Upper lobe of left lung (tissue), 6 donors: ENCODE data around the gene DYDC1. TPM values are rescaled to one million over a fixed set of nuclear protein-coding genes. Genes with fewer than 3 reads are reported as not detected.

Experiments
- ATAC-seq, 2 donors: fragments of 200-7000 bp; cut with Tn5 transposase; one replicate each; pipeline ENCODE4 v1.9.1; 2022; ENCODE audit warnings: mild to moderate bottlenecking in 2 of 2, moderate library complexity in 2 of 2; ENCODE audit not compliant: low FRiP score in 2 of 2
- DNase-seq, 2 donors: peaks; one replicate each; pipeline ENCODE4 v3.0.0-alpha.2; 2019 to 2020
- H3K27ac ChIP-seq, 4 donors: fragments of 200-600 bp; sonication (generic); one replicate each; pipeline ENCODE4 v1.5.1; 2016 to 2019
- H3K27me3 ChIP-seq, 4 donors: fragments of 200-600 bp; sonication (generic); one replicate each; pipeline ENCODE4 v1.5.1; 2017 to 2019
- H3K36me3 ChIP-seq, 4 donors: fragments of 200-600 bp; sonication (generic); one replicate each; pipeline ENCODE4 v1.5.1; 2016 to 2019
- H3K4me1 ChIP-seq, 4 donors: fragments of 200-600 bp; sonication (generic); one replicate each; pipeline ENCODE4 v1.5.1; 2018 to 2019
- H3K4me3 ChIP-seq, 4 donors: fragments of 200-600 bp; sonication (generic); one replicate each; pipeline ENCODE4 v1.5.1; 2017 to 2019; ENCODE audit warnings: mild to moderate bottlenecking in 2 of 4, moderate library complexity in 1 of 4
- H3K9me3 ChIP-seq, 4 donors: fragments of 200-600 bp; sonication (generic); one replicate each; pipeline ENCODE4 v1.5.1; 2018 to 2019
- EP300 ChIP-seq, 4 donors: sonication (generic); formaldehyde crosslinking; IDR thresholded peaks; one replicate each; pipeline ENCODE4 v1.5.1; 2017; ENCODE audit warnings: antibody characterized with exemption in 4 of 4, control low read depth in 2 of 4
- POLR2A ChIP-seq, 4 donors: fragments of 450-650 bp; IDR thresholded peaks; one replicate each; pipeline ENCODE4 v1.5.1; 2016 to 2017; ENCODE audit warnings: antibody characterized with exemption in 4 of 4, mild to moderate bottlenecking in 2 of 4
- POLR2AphosphoS5 ChIP-seq, 2 donors: sonication (generic); formaldehyde crosslinking; IDR thresholded peaks; one replicate each; pipeline ENCODE4 v1.5.1; 2017; ENCODE audit warnings: antibody characterized with exemption in 2 of 2
- WGBS, 2 donors: methylation state at CpG; one replicate each; pipeline ENCODE4 v1.1.5; 2017 to 2018; 5-methylcytosine and 5-hydroxymethylcytosine counted together
- total RNA-seq, 6 donors: library from RNA; depleted of rRNA in 4 of 6; stranded (reverse); fragments of >200 nt in 4 of 6; gene quantifications; one replicate each; pipeline versions ENCODE4 v1.1.0 to v1.2.1, GENCODE V29; 2016 to 2021
- TF ChIP-seq, protein P1 (sequence below), 6 experiments: fragments of 450-650 bp in 4 of 6; fragments of 200-600 bp in 2 of 6; sonication (generic) in 2 of 6; IDR thresholded peaks; one replicate each; pipeline ENCODE4 v1.5.1; 2016 to 2019; ENCODE audit warnings: antibody characterized with exemption in 6 of 6
- donor health status: DM: no; HTN: no; CAD: no; lungs with moderate emphysema.
- donor health status: DM: no; HTN: yes; CAD: no; lungs with severe emphysema.

DYDC1 gene
- total RNA-seq, 6 donors from 2014 or later, result 0.71 to 8.7 TPM; not detected in 4

DNA sequence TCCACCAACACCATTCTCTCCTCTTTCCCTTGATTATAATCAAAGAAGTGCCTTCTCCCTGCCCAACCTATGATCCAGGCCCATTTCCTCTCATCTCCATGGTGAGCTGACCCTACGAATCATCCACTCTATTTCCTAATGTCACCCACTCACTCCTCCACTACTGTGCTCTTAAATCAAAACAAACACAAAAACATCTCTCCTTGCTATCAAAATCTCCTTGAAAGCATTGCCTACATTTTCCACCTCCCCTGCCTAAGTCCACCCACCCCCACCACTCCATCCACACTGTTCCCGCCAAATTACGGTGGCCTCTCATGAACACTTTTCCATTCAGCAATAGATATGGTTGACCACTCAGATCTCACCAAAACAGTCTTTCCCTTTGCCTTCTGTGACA is 5.3 kb downstream of the DYDC1 start:
- H3K9me3 ChIP-seq, result no peaks in the 10 kb centered on the region
- no peak for DNase-seq
- H3K4me3 ChIP-seq, result no peak overlapping the region
- WGBS, 2 donors, result 85 to 91% methylated on average over 3 of the region's 3 CpGs
- H3K27me3 ChIP-seq, result peaks cover 0 to 2% (median 0%) of the 10 kb centered on the region in 4 donors
- no peak overlapping the region for H3K27ac ChIP-seq
- no peak for ATAC-seq
- H3K36me3 ChIP-seq, result no peaks in the 10 kb centered on the region
- TF ChIP-seq, protein P1, sequence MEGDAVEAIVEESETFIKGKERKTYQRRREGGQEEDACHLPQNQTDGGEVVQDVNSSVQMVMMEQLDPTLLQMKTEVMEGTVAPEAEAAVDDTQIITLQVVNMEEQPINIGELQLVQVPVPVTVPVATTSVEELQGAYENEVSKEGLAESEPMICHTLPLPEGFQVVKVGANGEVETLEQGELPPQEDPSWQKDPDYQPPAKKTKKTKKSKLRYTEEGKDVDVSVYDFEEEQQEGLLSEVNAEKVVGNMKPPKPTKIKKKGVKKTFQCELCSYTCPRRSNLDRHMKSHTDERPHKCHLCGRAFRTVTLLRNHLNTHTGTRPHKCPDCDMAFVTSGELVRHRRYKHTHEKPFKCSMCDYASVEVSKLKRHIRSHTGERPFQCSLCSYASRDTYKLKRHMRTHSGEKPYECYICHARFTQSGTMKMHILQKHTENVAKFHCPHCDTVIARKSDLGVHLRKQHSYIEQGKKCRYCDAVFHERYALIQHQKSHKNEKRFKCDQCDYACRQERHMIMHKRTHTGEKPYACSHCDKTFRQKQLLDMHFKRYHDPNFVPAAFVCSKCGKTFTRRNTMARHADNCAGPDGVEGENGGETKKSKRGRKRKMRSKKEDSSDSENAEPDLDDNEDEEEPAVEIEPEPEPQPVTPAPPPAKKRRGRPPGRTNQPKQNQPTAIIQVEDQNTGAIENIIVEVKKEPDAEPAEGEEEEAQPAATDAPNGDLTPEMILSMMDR (IDR thresholded peaks at IDR 0.05), result no peak
- TF ChIP-seq POLR2AphosphoS5 (IDR thresholded peaks at IDR 0.05) (no peak), POLR2A (IDR thresholded peaks at IDR 0.05) (no peak), EP300 (IDR thresholded peaks at IDR 0.05) (no peak)
- peaks cover under 1 to 1% (median 1%) of the 10 kb centered on the region in 4 donors for H3K4me1 ChIP-seq

DNA sequence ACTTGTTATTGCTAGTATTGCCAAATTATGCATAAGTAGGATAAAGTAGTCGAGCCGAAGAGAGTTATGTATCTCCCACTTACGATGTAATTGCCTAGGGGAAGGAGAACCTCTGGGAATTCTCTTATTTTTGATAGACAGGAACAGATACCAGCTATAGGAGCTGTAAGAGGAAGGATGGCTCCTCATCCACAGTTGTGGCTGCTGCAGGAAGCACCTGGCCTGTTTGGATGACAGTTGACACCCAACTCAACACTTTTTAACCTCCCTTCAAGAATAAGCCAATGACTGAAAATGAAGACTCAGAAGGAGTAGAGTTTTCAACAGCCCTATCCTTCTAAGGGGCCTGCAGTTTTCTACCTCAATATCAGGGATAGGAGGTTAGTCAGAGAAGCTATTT is 6.3 kb downstream of the DYDC1 start:
- TF ChIP-seq, protein P1 (IDR thresholded peaks at IDR 0.05), result no peak
- no peak overlapping the region for H3K27ac ChIP-seq
- no peak for DNase-seq
- ATAC-seq, result no peak
- WGBS, 2 donors, result 78 to 85% methylated on average over 3 of the region's 3 CpGs
- H3K4me3 ChIP-seq, result no peak overlapping the region
- no peaks in the 10 kb centered on the region for H3K4me1 ChIP-seq
- H3K36me3 ChIP-seq, result no peaks in the 10 kb centered on the region
- H3K27me3 ChIP-seq, result no peaks in the 10 kb centered on the region
- H3K9me3 ChIP-seq, result no peaks in the 10 kb centered on the region

DNA sequence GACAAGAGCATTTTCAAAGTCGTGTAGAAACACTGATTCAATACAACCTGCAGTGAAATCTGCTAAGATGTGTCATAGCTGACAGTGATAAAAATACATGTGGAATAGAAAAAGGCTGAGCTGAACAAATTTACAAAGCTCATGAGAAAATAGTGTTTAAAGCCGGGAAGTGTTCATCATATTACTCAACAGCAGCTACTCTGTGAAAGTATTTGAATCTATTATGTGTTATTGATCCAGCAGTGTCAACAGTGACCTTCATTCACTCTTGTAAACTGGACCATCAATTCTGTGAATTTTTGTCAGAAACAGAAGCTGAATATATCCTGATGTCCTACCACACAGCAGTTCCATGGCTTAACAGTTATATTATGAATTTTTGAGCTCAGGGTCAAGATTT is 11.6 kb downstream of the DYDC1 start:
- DNase-seq, result no peak
- Histone ChIP-seq H3K4me3 (no peak overlapping the region), H3K4me1 (no peaks in the 10 kb centered on the region), H3K36me3 (no peaks in the 10 kb centered on the region), H3K9me3 (no peaks in the 10 kb centered on the region), H3K27ac (no peak overlapping the region), H3K27me3 (no peaks in the 10 kb centered on the region)
- 67% methylated on average over 2 of the region's 2 CpGs for WGBS, 2 donors
- ATAC-seq, result no peak
- TF ChIP-seq POLR2A (IDR thresholded peaks at IDR 0.05) (no peak), EP300 (IDR thresholded peaks at IDR 0.05) (no peak), POLR2AphosphoS5 (IDR thresholded peaks at IDR 0.05) (no peak)
- TF ChIP-seq, protein P1 (IDR thresholded peaks at IDR 0.05), result no peak

DNA sequence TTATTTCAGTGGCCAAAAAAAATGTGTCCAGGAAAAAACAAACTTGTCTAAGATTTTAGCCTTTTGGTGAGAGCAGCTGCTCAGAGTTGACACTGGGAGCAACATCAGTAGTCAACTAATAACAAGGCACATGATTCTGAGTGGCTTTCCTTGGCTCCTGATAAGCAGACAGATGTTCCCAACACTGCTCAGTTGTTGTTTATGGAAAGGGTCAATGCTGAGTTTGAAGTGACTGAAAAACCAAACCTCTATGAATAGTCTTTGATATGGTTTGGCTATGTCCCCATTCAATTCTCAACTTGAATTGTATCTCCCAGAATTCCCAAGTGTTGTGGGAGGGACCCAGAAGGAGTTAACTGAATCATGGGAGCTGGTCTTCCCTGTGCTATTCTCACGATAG is 12.3 kb downstream of the DYDC1 start:
- no peaks in the 10 kb centered on the region for H3K9me3 ChIP-seq
- ATAC-seq, result no peak
- no peaks in the 10 kb centered on the region for H3K36me3 ChIP-seq
- no peak overlapping the region for H3K27ac ChIP-seq
- WGBS, 2 donors, result 80 to 86% methylated on average over 1 of the region's 1 CpG
- no peak for DNase-seq
- H3K4me3 ChIP-seq, result no peak overlapping the region
- H3K27me3 ChIP-seq, result no peaks in the 10 kb centered on the region
- H3K4me1 ChIP-seq, result no peaks in the 10 kb centered on the region
- TF ChIP-seq, protein P1 (IDR thresholded peaks at IDR 0.05), result no peak
- no peak for TF ChIP-seq POLR2AphosphoS5 (IDR thresholded peaks at IDR 0.05)
- TF ChIP-seq EP300 (IDR thresholded peaks at IDR 0.05), result no peak
- TF ChIP-seq POLR2A (IDR thresholded peaks at IDR 0.05), result no peak

GRCh38 chr10:80333983-80334382 is 22.6 kb downstream of the DYDC1 start:
- DNase-seq, result no peak
- peak in 1 of 2 donors; percentile 41 for ATAC-seq
- TF ChIP-seq, protein P1 (IDR thresholded peaks at IDR 0.05), result no peak
- TF ChIP-seq POLR2A (IDR thresholded peaks at IDR 0.05) (no peak), EP300 (IDR thresholded peaks at IDR 0.05) (no peak), POLR2AphosphoS5 (IDR thresholded peaks at IDR 0.05) (no peak)
- Histone ChIP-seq H3K4me1 (no peaks in the 10 kb centered on the region), H3K27ac (no peak overlapping the region), H3K9me3 (no peaks in the 10 kb centered on the region), H3K27me3 (no peaks in the 10 kb centered on the region), H3K4me3 (no peak overlapping the region), H3K36me3 (no peaks in the 10 kb centered on the region)
- 90 to 96% methylated on average over 1 of the region's 1 CpG for WGBS, 2 donors
